Stimulated activated CD8-positive, alpha-beta memory T cell treated with anti-CD3 and anti-CD28 coated beads, Interleukin-12 subunit alpha, Interleukin-12 subunit beta, amount 100 ng/mL, for 1 hour (primary cell): Measurements from ENCODE around the gene PTPRT.

ENCODE experiments used
- DNase-seq: peaks from one replicate; pipeline ENCODE4 v3.0.0-alpha.2; 2020; ENCODE audit warnings: low read depth

PTPRT gene

GRCh38 chr20:42714298-42715141 lies 475.2 kb downstream of the PTPRT start:
- no peak for DNase-seq

- no peak for DNase-seq
Observed at GRCh38 chr20:42708266-42708665, 481.4 kb downstream of the PTPRT start.

GRCh38 chr20:42706759-42707158 lies 482.9 kb downstream of the PTPRT start:
- DNase-seq: no peak

GRCh38 chr20:42705550-42705949 lies 484.2 kb downstream of the PTPRT start:
- no peak for DNase-seq

- DNase-seq: no peak
Observed at GRCh38 chr20:42703744-42704143, 486.0 kb downstream of the PTPRT start.

- no peak for DNase-seq
Observed at GRCh38 chr20:42701948-42702347, 487.8 kb downstream of the PTPRT start.

GRCh38 chr20:42700372-42700771 lies 489.3 kb downstream of the PTPRT start:
- DNase-seq: no peak

GRCh38 chr20:42697962-42698361 lies 491.7 kb downstream of the PTPRT start:
- DNase-seq: no peak

- no peak for DNase-seq
Observed at GRCh38 chr20:42690842-42691437, 498.8 kb downstream of the PTPRT start.

GRCh38 chr20:42688576-42688975 lies 501.1 kb downstream of the PTPRT start:
- no peak for DNase-seq

GRCh38 chr20:42686057-42686456 lies 503.6 kb downstream of the PTPRT start:
- DNase-seq: no peak

- DNase-seq: no peak
Observed at GRCh38 chr20:42678895-42679294, 510.8 kb downstream of the PTPRT start.

- DNase-seq: no peak
Observed at GRCh38 chr20:42656130-42656529, 533.6 kb downstream of the PTPRT start.

- no peak for DNase-seq
Observed at GRCh38 chr20:42652266-42652665, 537.4 kb downstream of the PTPRT start.

- no peak for DNase-seq
Observed at GRCh38 chr20:42650191-42650746, 539.4 kb downstream of the PTPRT start.

- DNase-seq: no peak
Observed at GRCh38 chr20:42649748-42650147, 540.0 kb downstream of the PTPRT start.

GRCh38 chr20:42646250-42646649 lies 543.5 kb downstream of the PTPRT start:
- DNase-seq: no peak

- DNase-seq: no peak
Observed at GRCh38 chr20:42641886-42642285, 547.8 kb downstream of the PTPRT start.

- DNase-seq: no peak
Observed at GRCh38 chr20:42639140-42639539, 550.6 kb downstream of the PTPRT start.

GRCh38 chr20:42635699-42636411 lies 553.9 kb downstream of the PTPRT start:
- no peak for DNase-seq

- DNase-seq: no peak
Observed at GRCh38 chr20:42634156-42634555, 555.5 kb downstream of the PTPRT start.

- no peak for DNase-seq
Observed at GRCh38 chr20:42628683-42629082, 561.0 kb downstream of the PTPRT start.

GRCh38 chr20:42613076-42613475 lies 576.6 kb downstream of the PTPRT start:
- no peak for DNase-seq
